SH-SY5Y (cell line): ENCODE measurements around the gene TACR1.

Experiments
- GATA2 ChIP-seq: IDR thresholded peaks from 2 replicates; pipeline ENCODE4 v1.6.1; 2011; ENCODE audit warnings: mild to moderate bottlenecking, low read depth, low read length
- GATA3 ChIP-seq: IDR thresholded peaks from 2 replicates; pipeline ENCODE4 v1.6.1; 2011; ENCODE audit warnings: low read depth, mild to moderate bottlenecking, low read length, moderate library complexity

- TF ChIP-seq GATA2 (no peak), GATA3 (no peak)
Measured at GRCh38 chr2:75192496-75192895, 6.8 kb downstream of the TACR1 start.
